OCI-LY7 (cell line): Measurements from ENCODE around the gene ZFHX3.

ENCODE experiments used
- EZH2phosphoT487 ChIP-seq: fragments of 200-600 bp; sonication (generic); IDR thresholded peaks from 2 replicates; pipeline ENCODE4 v1.6.1; 2018; ENCODE audit warnings: low read depth, borderline replicate concordance, mild to moderate bottlenecking, mixed run types, antibody characterized with exemption, low read length, moderate library complexity, mixed read lengths
- TF ChIP-seq, protein P1 (sequence below): fragments of 200-600 bp; sonication (generic); conservative IDR thresholded peaks from 2 replicates; pipeline ENCODE4 v1.5.1; 2014; ENCODE audit warnings: mild to moderate bottlenecking, antibody characterized with exemption, low read length, moderate library complexity, mixed read lengths

DNA sequence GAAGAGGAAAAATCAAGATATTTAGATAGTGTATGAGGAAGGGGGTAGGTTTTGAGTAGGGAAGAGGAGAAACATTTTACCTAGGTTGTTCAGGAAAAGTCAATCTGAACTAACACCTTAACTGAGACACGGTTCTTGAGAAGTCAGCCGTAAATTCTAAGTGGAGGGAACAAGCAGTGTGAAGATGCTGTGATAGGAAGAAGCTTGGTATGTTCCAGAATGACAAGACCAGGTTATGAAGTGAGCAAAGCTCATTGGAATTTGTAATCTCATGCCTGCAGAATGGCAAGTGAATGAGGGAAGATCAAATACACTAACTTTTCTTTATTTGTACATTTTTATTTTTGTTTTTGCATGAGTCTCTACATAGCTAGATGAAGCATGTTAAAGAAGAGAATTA lies 307.6 kb downstream of the ZFHX3 start:
- TF ChIP-seq, protein P1, sequence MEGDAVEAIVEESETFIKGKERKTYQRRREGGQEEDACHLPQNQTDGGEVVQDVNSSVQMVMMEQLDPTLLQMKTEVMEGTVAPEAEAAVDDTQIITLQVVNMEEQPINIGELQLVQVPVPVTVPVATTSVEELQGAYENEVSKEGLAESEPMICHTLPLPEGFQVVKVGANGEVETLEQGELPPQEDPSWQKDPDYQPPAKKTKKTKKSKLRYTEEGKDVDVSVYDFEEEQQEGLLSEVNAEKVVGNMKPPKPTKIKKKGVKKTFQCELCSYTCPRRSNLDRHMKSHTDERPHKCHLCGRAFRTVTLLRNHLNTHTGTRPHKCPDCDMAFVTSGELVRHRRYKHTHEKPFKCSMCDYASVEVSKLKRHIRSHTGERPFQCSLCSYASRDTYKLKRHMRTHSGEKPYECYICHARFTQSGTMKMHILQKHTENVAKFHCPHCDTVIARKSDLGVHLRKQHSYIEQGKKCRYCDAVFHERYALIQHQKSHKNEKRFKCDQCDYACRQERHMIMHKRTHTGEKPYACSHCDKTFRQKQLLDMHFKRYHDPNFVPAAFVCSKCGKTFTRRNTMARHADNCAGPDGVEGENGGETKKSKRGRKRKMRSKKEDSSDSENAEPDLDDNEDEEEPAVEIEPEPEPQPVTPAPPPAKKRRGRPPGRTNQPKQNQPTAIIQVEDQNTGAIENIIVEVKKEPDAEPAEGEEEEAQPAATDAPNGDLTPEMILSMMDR = no peak
- TF ChIP-seq EZH2phosphoT487 = no peak
